Activated T-helper 17 cell treated with anti-CD3 and anti-CD28 coated beads, Interleukin-2, amount 50 U/mL, for 72 hours (primary cell): ENCODE results near the gene PEMT. TPM values are rescaled to one million over a fixed set of nuclear protein-coding genes. Genes with fewer than 3 reads are reported as not detected.
"Not testable (repeated sequence)": the region's sequence is repeated elsewhere in the genome, so short reads cannot be mapped to it uniquely, and the experiment has no call there.

Experiments
- ATAC-seq: fragments of 150-1000 bp; cut with Tn5 transposase; replicated peaks from 2 replicates; pipeline ENCODE4 v1.10.0; 2021; ENCODE audit warnings: mild to moderate bottlenecking, moderate library complexity
- H3K27ac Mint-ChIP-seq: one replicate; pipeline ENCODE4 v1.8.0; 2022; ENCODE audit warnings: mixed read lengths
- H3K27me3 Mint-ChIP-seq: one replicate; pipeline ENCODE4 v1.8.0; 2022; ENCODE audit warnings: mixed read lengths
- H3K36me3 Mint-ChIP-seq: one replicate; pipeline ENCODE4 v1.8.0; 2022; ENCODE audit warnings: low read depth, mild to moderate bottlenecking, mixed read lengths
- H3K4me1 Mint-ChIP-seq: one replicate; pipeline ENCODE4 v1.8.0; 2022; ENCODE audit warnings: mixed read lengths
- H3K4me3 Mint-ChIP-seq: one replicate; pipeline ENCODE4 v1.8.0; 2022; ENCODE audit warnings: mild to moderate bottlenecking, mixed read lengths
- H3K9me3 Mint-ChIP-seq: one replicate; pipeline ENCODE4 v1.8.0; 2022; ENCODE audit warnings: mixed read lengths
- total RNA-seq, 2 donors: library from RNA; stranded (reverse); gene quantifications; one replicate each; pipeline ENCODE4 v1.2.3, GENCODE V29; 2022

The PEMT gene
- total RNA-seq, 2 donors from 2014 or later = 18.1 to 33.5 TPM

- H3K27ac Mint-ChIP-seq = no peak overlapping the region
- H3K4me1 Mint-ChIP-seq = peaks cover 3% of the 10 kb centered on the region
- H3K4me3 Mint-ChIP-seq = peak overlapping the region; percentile 82
- H3K27me3 Mint-ChIP-seq = peaks cover 4% of the 10 kb centered on the region
- H3K9me3 Mint-ChIP-seq = no peaks in the 10 kb centered on the region
- peaks cover 6% of the 10 kb centered on the region for H3K36me3 Mint-ChIP-seq
- ATAC-seq = no peak
Measured at GRCh38 chr17:17497065-17497844, 94.3 kb downstream of the PEMT start.

GRCh38 chr17:17496189-17497064, 95.1 kb downstream of the PEMT start, which contains the start of gene RASD1:
RASD1 (minus strand) TSS chr17:17496395; CDS start chr17:17496181, 214 bp downstream.
- H3K27me3 Mint-ChIP-seq = peaks cover 4% of the 10 kb centered on the region

DNA sequence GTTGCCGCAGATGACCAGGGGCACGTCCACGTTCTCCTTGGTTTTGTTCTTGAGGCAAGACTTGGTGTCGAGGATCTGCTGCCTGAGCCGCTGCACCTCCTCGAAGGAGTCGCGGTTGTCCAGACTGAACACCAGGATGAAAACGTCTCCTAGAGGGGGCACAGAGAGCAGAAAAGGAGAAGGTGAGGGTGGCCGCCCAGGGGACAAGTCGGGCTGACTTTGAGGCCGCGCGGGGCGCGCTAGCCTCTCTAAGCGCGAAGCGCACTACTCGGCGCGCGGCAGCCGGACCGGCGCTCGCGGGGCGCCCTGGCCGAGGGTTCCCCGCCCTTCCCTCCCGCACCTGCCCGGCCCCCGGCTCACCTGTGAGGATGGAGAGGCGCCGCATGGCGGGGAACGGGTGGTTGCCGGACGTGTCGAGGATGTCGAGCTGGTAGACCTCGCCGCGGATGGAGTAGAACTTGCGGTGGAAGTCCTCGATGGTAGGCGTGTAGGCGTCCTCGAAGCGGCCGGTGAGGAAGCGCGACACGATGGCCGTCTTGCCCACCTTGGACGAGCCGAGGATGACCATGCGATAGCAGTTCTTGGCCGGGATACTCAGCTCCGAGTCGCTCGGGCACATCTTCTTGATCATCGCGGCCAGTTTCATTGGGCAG, 95.8 kb downstream of the PEMT start:
- peaks cover 4% of the 10 kb centered on the region for H3K27me3 Mint-ChIP-seq
- peaks cover 3% of the 10 kb centered on the region for H3K4me1 Mint-ChIP-seq
- H3K36me3 Mint-ChIP-seq = peaks cover 22% of the 10 kb centered on the region
- ATAC-seq = peak; percentile 23
- no peaks in the 10 kb centered on the region for H3K9me3 Mint-ChIP-seq
- H3K4me3 Mint-ChIP-seq = peak overlapping the region; percentile 82
- H3K27ac Mint-ChIP-seq = no peak overlapping the region

More at GRCh38 chr17:17496189-17497064, 95.1 kb downstream of the PEMT start, which contains the start of gene RASD1:
- Mint-ChIP-seq H3K4me1 (peaks cover 3% of the 10 kb centered on the region), H3K9me3 (no peaks in the 10 kb centered on the region), H3K4me3 (peak within 1 kb of the TSS; percentile 82), H3K27ac (no peak within 1 kb of the TSS), H3K36me3 (peaks cover 15% of the 10 kb centered on the region)
- peak; percentile 91 for ATAC-seq

- ATAC-seq = no peak
- peaks cover 27% of the 10 kb centered on the region for H3K36me3 Mint-ChIP-seq
- peaks cover 3% of the 10 kb centered on the region for H3K4me1 Mint-ChIP-seq
- peaks cover 4% of the 10 kb centered on the region for H3K27me3 Mint-ChIP-seq
- no peaks in the 10 kb centered on the region for H3K9me3 Mint-ChIP-seq
- peak overlapping the region; percentile 82 for H3K4me3 Mint-ChIP-seq
- H3K27ac Mint-ChIP-seq = no peak overlapping the region
Measured at GRCh38 chr17:17494870-17495535, 96.5 kb downstream of the PEMT start.

DNA sequence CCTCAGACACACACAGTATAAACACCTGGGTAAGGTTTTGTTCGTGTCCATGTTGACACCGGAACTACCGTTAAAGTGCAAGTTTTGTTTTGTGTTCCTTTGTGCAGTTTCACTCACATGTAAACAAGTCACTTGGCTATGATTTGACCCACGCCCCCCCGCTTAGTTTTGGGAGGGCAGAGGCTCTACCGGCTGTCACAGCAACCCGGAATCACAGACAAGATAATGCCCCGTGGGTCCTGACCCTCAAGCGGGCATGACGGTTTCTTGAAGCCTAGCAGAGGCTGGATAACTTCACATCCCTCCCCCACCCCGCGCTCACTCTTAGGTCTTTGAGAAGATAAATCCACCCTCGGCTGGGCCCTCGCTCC, 97.0 kb downstream of the PEMT start:
- Mint-ChIP-seq H3K27me3 (peaks cover 4% of the 10 kb centered on the region), H3K9me3 (no peaks in the 10 kb centered on the region), H3K4me1 (peaks cover 6% of the 10 kb centered on the region), H3K36me3 (peaks cover 31% of the 10 kb centered on the region), H3K27ac (no peak overlapping the region), H3K4me3 (peak overlapping the region; percentile 82)
- no peak for ATAC-seq

GRCh38 chr17:17493986-17494466, 97.5 kb downstream of the PEMT start:
- no peaks in the 10 kb centered on the region for H3K9me3 Mint-ChIP-seq
- no peak for ATAC-seq

DNA sequence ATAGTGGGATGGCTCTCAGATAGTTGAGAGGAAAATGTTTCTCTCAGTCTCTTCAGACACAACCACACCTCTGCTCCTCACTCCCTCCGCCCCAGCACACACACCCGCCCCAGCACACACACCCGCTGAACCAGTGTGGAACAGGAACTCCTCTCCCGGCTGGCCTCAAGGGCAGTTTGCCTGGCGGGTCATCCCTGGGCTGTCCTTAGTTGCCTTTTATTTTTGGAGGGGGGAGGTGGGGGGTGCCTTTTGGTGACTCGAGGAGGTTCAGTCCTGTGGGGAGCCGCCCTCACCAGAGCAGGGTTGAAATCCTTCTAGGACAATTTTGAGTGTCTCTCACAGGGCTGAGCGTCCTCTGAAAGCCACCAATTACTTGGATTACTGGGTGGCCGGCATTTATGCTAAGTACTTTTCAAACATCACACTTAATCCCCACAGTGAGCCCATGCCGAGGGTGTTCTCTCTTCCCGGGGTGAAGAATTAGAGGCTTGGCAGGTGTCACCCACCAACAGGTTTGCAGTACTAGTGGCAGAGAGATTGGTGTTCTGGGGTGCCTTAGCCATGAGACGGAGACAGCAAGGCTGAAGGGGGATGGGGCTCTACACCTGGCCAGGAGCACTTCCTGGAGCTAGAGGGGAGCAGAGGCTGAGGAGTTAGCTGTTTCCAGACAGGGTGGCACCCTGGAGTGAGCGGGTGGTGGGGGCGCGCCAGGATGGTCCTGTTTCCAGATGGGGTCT, 98.1 kb downstream of the PEMT start:
- no peak overlapping the region for H3K4me3 Mint-ChIP-seq
- H3K9me3 Mint-ChIP-seq = no peaks in the 10 kb centered on the region
- H3K36me3 Mint-ChIP-seq = peaks cover 40% of the 10 kb centered on the region

More at GRCh38 chr17:17493986-17494466, 97.5 kb downstream of the PEMT start:
- Mint-ChIP-seq H3K36me3 (peaks cover 36% of the 10 kb centered on the region), H3K27me3 (peaks cover 4% of the 10 kb centered on the region), H3K27ac (no peak overlapping the region), H3K4me1 (peaks cover 9% of the 10 kb centered on the region), H3K4me3 (no peak overlapping the region)

GRCh38 chr17:17492571-17492970, 98.9 kb downstream of the PEMT start:
- H3K9me3 Mint-ChIP-seq = no peaks in the 10 kb centered on the region
- no peak overlapping the region for H3K4me3 Mint-ChIP-seq
- peaks cover 4% of the 10 kb centered on the region for H3K27me3 Mint-ChIP-seq
- peaks cover 13% of the 10 kb centered on the region for H3K4me1 Mint-ChIP-seq
- no peak for ATAC-seq
- no peak overlapping the region for H3K27ac Mint-ChIP-seq
- H3K36me3 Mint-ChIP-seq = peaks cover 48% of the 10 kb centered on the region

More for the DNA sequence above, 98.1 kb downstream of the PEMT start:
- no peak for ATAC-seq
- peaks cover 4% of the 10 kb centered on the region for H3K27me3 Mint-ChIP-seq
- no peak overlapping the region for H3K27ac Mint-ChIP-seq
- H3K4me1 Mint-ChIP-seq = peaks cover 13% of the 10 kb centered on the region

- peaks cover 13% of the 10 kb centered on the region for H3K4me1 Mint-ChIP-seq
- H3K4me3 Mint-ChIP-seq = no peak overlapping the region
- no peaks in the 10 kb centered on the region for H3K9me3 Mint-ChIP-seq
Measured at GRCh38 chr17:17492085-17492484, 99.4 kb downstream of the PEMT start.

GRCh38 chr17:17491546-17491988, 99.9 kb downstream of the PEMT start:
- Mint-ChIP-seq H3K4me3 (no peak overlapping the region), H3K36me3 (peaks cover 57% of the 10 kb centered on the region), H3K27ac (no peak overlapping the region), H3K4me1 (peaks cover 13% of the 10 kb centered on the region), H3K27me3 (peaks cover 4% of the 10 kb centered on the region), H3K9me3 (no peaks in the 10 kb centered on the region)
- ATAC-seq = no peak

More at GRCh38 chr17:17492085-17492484, 99.4 kb downstream of the PEMT start:
- H3K27me3 Mint-ChIP-seq = peaks cover 4% of the 10 kb centered on the region
- no peak overlapping the region for H3K27ac Mint-ChIP-seq
- peaks cover 52% of the 10 kb centered on the region for H3K36me3 Mint-ChIP-seq
- no peak for ATAC-seq

DNA sequence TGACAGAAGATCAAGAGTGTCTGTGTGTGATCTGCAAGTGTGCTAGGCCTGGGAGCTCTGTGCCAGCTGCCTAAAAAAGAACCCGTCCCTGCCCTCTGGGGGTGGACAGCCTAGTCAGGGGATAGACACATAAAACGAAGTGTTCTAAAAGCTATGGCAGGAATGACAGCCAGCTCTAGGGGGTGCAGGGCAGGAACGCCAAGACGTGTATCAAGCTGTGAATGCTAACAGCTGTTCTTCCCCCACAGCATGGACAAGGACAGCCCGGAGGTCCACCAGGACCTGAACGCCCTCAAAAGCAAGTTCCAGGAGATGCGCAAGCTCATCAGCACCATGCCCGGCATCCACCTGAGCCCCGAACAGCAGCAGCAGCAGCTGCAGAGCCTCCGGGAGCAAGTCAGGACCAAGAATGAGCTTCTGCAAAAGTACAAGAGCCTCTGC, 100.5 kb downstream of the PEMT start:
- Mint-ChIP-seq H3K4me3 (no peak overlapping the region), H3K4me1 (peaks cover 13% of the 10 kb centered on the region), H3K36me3 (peaks cover 57% of the 10 kb centered on the region), H3K9me3 (no peaks in the 10 kb centered on the region), H3K27me3 (peaks cover 4% of the 10 kb centered on the region), H3K27ac (no peak overlapping the region)
- ATAC-seq = no peak

DNA sequence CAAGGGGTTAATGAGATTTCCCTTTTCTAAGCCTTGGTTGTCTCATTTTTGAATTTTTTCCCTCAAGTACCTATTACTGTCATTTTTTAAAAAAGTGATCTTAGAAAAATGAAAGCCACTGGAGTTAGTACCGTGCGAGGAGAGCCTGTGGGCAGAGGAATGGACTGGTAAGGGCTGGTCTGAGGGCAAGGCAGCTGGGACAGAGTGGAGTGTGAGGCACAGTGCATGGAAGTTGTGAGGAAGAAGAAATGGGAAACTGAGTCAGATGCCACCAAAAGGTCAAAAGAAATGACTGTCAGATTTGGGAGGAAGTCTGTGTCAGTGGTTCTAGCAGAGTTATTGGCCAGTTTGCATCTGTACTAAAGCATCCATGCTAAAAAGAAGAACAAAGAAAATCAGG, 103.5 kb downstream of the PEMT start:
- Mint-ChIP-seq H3K4me1 (peaks cover 24% of the 10 kb centered on the region), H3K9me3 (no peaks in the 10 kb centered on the region), H3K4me3 (peak overlapping the region; percentile 17), H3K36me3 (peaks cover 73% of the 10 kb centered on the region), H3K27me3 (no peaks in the 10 kb centered on the region), H3K27ac (no peak overlapping the region)
- ATAC-seq = no peak

GRCh38 chr17:17486416-17486815, 105.1 kb downstream of the PEMT start:
- not testable (repeated sequence) for H3K9me3 Mint-ChIP-seq, H3K27me3 Mint-ChIP-seq, H3K27ac Mint-ChIP-seq, ATAC-seq, H3K4me3 Mint-ChIP-seq
- peaks cover 34% of the 10 kb centered on the region for H3K4me1 Mint-ChIP-seq
- peaks cover 74% of the 10 kb centered on the region for H3K36me3 Mint-ChIP-seq
